NAMALWA (cell line): ENCODE results near the gene GLTPD2.

ENCODE experiments used
- DNase-seq: peaks from one replicate; pipeline ENCODE4 v3.0.0-alpha.2; 2015; ENCODE audit warnings: low spot score

Gene GLTPD2

GRCh38 chr17:4788807-4789700 lies at the start of gene GLTPD2:
Gene GLTPD2 (plus strand): TSS chr17:4788964. CDS start chr17:4789012, 48 bp downstream.
- no peak for DNase-seq

GRCh38 chr17:4739122-4740024 lies 49.4 kb upstream of the GLTPD2 start, which contains the start of the genes CXCL16 and ZMYND15:
Gene CXCL16 (minus strand): TSS chr17:4739928. CDS start chr17:4739339, 589 bp downstream.
Gene ZMYND15 (plus strand): TSS chr17:4739833. CDS start chr17:4740549, 716 bp downstream.
- peak; percentile 52 for DNase-seq

- DNase-seq = no peak
Observed at GRCh38 chr17:4740025-4740351, 48.8 kb upstream of the GLTPD2 start.

- DNase-seq = no peak
Observed at GRCh38 chr17:4740584-4740983, 48.2 kb upstream of the GLTPD2 start.

- DNase-seq = no peak
Observed at GRCh38 chr17:4741544-4741943, 47.2 kb upstream of the GLTPD2 start.

GRCh38 chr17:4742133-4742532 lies 46.6 kb upstream of the GLTPD2 start:
- no peak for DNase-seq

- DNase-seq = no peak
Observed at GRCh38 chr17:4742629-4743028, 46.1 kb upstream of the GLTPD2 start.

- DNase-seq = no peak
Observed at GRCh38 chr17:4743216-4743615, 45.5 kb upstream of the GLTPD2 start.

GRCh38 chr17:4743898-4744297 lies 44.9 kb upstream of the GLTPD2 start:
- no peak for DNase-seq

- no peak for DNase-seq
Observed at GRCh38 chr17:4744999-4745969, 43.5 kb upstream of the GLTPD2 start.

- peak; percentile 19 for DNase-seq
Observed at GRCh38 chr17:4747847-4748246, 40.9 kb upstream of the GLTPD2 start.

GRCh38 chr17:4748686-4749085 lies 40.1 kb upstream of the GLTPD2 start:
- DNase-seq = no peak

- DNase-seq = no peak
Observed at GRCh38 chr17:4750606-4751005, 38.2 kb upstream of the GLTPD2 start.

- no peak for DNase-seq
Observed at GRCh38 chr17:4751932-4752331, 36.8 kb upstream of the GLTPD2 start.

GRCh38 chr17:4753392-4753791 lies 35.4 kb upstream of the GLTPD2 start:
- DNase-seq = no peak

- no peak for DNase-seq
Observed at GRCh38 chr17:4759776-4760236, 29.0 kb upstream of the GLTPD2 start.

- no peak for DNase-seq
Observed at GRCh38 chr17:4764595-4764994, 24.2 kb upstream of the GLTPD2 start.

- no peak for DNase-seq
Observed at GRCh38 chr17:4766201-4766600, 22.6 kb upstream of the GLTPD2 start.

GRCh38 chr17:4766723-4767122 lies 22.0 kb upstream of the GLTPD2 start:
- DNase-seq = no peak

- DNase-seq = no peak
Observed at GRCh38 chr17:4768298-4768697, 20.5 kb upstream of the GLTPD2 start.

GRCh38 chr17:4769628-4770027 lies 19.1 kb upstream of the GLTPD2 start:
- DNase-seq = no peak
